ENCODE data around the gene RTCA.

DNA sequence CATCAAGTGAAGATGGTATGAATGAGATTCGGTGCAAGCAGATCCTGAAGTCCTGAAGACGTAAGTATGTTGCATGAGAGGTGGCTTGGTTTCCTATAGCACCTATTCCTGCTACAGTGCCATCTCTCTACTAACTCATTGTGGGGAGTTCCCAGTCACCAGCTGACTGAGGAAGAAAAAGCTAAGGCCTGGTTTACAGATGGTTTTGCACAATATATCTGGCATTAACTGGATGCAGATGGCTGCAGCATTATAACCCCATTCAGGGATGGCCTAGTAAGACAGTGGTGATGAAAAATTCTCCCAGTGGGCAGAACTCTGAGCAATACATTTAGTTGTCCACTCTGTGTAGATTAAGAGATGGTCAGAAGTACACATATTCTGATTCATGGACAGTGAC lies 36.7 kb downstream of the RTCA start:
- TF ChIP-seq, protein P1, sequence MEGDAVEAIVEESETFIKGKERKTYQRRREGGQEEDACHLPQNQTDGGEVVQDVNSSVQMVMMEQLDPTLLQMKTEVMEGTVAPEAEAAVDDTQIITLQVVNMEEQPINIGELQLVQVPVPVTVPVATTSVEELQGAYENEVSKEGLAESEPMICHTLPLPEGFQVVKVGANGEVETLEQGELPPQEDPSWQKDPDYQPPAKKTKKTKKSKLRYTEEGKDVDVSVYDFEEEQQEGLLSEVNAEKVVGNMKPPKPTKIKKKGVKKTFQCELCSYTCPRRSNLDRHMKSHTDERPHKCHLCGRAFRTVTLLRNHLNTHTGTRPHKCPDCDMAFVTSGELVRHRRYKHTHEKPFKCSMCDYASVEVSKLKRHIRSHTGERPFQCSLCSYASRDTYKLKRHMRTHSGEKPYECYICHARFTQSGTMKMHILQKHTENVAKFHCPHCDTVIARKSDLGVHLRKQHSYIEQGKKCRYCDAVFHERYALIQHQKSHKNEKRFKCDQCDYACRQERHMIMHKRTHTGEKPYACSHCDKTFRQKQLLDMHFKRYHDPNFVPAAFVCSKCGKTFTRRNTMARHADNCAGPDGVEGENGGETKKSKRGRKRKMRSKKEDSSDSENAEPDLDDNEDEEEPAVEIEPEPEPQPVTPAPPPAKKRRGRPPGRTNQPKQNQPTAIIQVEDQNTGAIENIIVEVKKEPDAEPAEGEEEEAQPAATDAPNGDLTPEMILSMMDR (IDR thresholded peaks at IDR 0.05; ENCODE audit: borderline replicate concordance, extremely low read depth, low read length, poor library complexity, severe bottlenecking): no peak
- no peak for TF ChIP-seq EZH2 (IDR thresholded peaks at IDR 0.05; ENCODE audit: borderline replicate concordance, low read depth, low read length, severe bottlenecking)
